HL-60 (cell line): ENCODE results near the gene CXXC1.
"Not testable (repeated sequence)": the region's sequence is repeated elsewhere in the genome, so short reads cannot be mapped to it uniquely, and the experiment has no call there.

Source experiments
- DNase-seq, 2 experiments: peaks; one replicate each; pipeline ENCODE4 v3.0.0-alpha.2; 2010 to 2020; ENCODE audit warnings: low read depth in 1 of 2, low spot score in 1 of 2
- H3K27ac ChIP-seq: fragments of 250-450 bp; sonication (Bioruptor Pico); replicated peaks from 2 replicates; pipeline ENCODE4 v1.5.1; 2020; ENCODE audit warnings: mild to moderate bottlenecking, moderate library complexity
- H3K27me3 ChIP-seq: fragments of 250-450 bp; sonication (Bioruptor Pico); 2 replicates; pipeline ENCODE4 v1.5.1; 2021; ENCODE audit warnings: mild to moderate bottlenecking, moderate library complexity; ENCODE audit not compliant: insufficient read depth, poor library complexity, severe bottlenecking
- H3K4me3 ChIP-seq: replicated peaks from 2 replicates; pipeline ENCODE4 v1.5.1; 2011; ENCODE audit warnings: mild to moderate bottlenecking, control low read depth, low read length; ENCODE audit not compliant: insufficient read depth
- GABPA ChIP-seq: IDR thresholded peaks from 2 replicates; pipeline ENCODE4 v1.6.1; 2012; ENCODE audit warnings: low read depth
- POLR2AphosphoS5 ChIP-seq: IDR thresholded peaks from 2 replicates; pipeline ENCODE4 v1.6.1; 2012; ENCODE audit warnings: low read depth
- SPI1 ChIP-seq: IDR thresholded peaks from 2 replicates; pipeline ENCODE4 v1.6.1; 2012; ENCODE audit warnings: low read depth, mild to moderate bottlenecking, borderline replicate concordance
- TF ChIP-seq, protein P1 (sequence below): IDR thresholded peaks from one replicate; pipeline ENCODE4 v1.5.1; 2011; ENCODE audit warnings: low read length, control low read depth, inconsistent platforms; ENCODE audit not compliant: insufficient read depth
- TF ChIP-seq, protein P2 (sequence below): IDR thresholded peaks from 2 replicates; pipeline ENCODE4 v1.6.1; 2012; ENCODE audit warnings: low read depth; ENCODE audit not compliant: insufficient replicate concordance

The CXXC1 gene

DNA sequence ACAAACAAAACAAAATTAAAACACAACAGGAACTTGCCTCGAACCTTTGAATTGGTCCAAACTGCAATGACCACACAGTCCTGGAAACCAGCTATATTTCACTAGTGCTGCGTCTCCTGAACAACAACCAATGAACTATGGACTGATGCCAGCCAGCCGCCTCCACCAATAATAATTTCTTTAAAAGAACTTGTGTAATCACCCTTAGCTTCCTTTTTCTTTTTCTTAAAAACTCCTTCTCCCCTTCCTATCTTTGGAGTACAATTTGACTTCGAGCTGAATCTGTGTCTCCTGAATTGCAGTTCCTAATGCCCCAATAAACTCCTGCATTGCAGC, 1.6 kb upstream of the CXXC1 start:
- Histone ChIP-seq H3K27ac (peak overlapping the region; percentile 38), H3K4me3 (no peak overlapping the region), H3K27me3 (no peaks in the 10 kb centered on the region)
- TF ChIP-seq, protein P1, sequence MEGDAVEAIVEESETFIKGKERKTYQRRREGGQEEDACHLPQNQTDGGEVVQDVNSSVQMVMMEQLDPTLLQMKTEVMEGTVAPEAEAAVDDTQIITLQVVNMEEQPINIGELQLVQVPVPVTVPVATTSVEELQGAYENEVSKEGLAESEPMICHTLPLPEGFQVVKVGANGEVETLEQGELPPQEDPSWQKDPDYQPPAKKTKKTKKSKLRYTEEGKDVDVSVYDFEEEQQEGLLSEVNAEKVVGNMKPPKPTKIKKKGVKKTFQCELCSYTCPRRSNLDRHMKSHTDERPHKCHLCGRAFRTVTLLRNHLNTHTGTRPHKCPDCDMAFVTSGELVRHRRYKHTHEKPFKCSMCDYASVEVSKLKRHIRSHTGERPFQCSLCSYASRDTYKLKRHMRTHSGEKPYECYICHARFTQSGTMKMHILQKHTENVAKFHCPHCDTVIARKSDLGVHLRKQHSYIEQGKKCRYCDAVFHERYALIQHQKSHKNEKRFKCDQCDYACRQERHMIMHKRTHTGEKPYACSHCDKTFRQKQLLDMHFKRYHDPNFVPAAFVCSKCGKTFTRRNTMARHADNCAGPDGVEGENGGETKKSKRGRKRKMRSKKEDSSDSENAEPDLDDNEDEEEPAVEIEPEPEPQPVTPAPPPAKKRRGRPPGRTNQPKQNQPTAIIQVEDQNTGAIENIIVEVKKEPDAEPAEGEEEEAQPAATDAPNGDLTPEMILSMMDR: no peak
- TF ChIP-seq GABPA (no peak), POLR2AphosphoS5 (no peak), SPI1 (no peak)
- TF ChIP-seq, protein P2, sequence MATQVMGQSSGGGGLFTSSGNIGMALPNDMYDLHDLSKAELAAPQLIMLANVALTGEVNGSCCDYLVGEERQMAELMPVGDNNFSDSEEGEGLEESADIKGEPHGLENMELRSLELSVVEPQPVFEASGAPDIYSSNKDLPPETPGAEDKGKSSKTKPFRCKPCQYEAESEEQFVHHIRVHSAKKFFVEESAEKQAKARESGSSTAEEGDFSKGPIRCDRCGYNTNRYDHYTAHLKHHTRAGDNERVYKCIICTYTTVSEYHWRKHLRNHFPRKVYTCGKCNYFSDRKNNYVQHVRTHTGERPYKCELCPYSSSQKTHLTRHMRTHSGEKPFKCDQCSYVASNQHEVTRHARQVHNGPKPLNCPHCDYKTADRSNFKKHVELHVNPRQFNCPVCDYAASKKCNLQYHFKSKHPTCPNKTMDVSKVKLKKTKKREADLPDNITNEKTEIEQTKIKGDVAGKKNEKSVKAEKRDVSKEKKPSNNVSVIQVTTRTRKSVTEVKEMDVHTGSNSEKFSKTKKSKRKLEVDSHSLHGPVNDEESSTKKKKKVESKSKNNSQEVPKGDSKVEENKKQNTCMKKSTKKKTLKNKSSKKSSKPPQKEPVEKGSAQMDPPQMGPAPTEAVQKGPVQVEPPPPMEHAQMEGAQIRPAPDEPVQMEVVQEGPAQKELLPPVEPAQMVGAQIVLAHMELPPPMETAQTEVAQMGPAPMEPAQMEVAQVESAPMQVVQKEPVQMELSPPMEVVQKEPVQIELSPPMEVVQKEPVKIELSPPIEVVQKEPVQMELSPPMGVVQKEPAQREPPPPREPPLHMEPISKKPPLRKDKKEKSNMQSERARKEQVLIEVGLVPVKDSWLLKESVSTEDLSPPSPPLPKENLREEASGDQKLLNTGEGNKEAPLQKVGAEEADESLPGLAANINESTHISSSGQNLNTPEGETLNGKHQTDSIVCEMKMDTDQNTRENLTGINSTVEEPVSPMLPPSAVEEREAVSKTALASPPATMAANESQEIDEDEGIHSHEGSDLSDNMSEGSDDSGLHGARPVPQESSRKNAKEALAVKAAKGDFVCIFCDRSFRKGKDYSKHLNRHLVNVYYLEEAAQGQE: no peak
- peak in 1 of 2 experiments; percentile 78 for DNase-seq

DNA sequence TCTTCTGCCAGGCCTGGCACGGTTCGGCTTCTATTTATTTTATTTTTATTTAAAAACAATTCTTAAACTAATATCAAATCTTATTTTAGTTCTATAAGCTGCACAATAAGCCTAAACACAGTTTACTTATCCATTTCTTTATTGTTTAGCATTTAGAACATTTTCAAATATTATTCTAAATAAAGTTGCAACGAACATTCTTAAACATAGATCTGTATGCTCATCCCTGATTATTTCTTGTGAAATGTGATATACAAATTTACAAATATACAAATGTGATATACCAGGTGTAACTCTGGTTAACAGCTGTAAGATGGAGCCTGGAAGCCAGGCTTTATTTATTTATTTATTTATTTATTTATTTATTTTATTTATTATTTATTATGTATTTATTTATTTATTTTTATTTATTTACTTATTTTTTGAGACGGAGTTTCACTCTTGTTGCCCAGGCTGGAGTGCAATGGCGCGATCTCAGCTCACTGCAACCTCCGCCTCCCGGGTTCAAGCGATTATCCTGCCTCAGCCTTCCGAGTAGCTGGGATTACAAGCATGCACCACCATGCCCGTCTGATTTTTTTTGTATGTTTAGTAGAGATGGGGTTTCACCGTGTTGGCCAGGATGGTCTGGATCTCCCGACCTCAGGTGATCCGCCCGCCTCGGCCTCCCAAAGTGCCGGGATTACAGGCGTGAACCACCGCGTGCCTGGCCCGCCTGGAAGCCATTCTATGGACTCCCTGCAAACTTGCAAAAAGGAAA, 1.0 kb upstream of the CXXC1 start:
- H3K27me3 ChIP-seq, DNase-seq: not testable (repeated sequence)
- peak overlapping the region; percentile 85 for H3K4me3 ChIP-seq
- peak overlapping the region; percentile 86 for H3K27ac ChIP-seq

DNA sequence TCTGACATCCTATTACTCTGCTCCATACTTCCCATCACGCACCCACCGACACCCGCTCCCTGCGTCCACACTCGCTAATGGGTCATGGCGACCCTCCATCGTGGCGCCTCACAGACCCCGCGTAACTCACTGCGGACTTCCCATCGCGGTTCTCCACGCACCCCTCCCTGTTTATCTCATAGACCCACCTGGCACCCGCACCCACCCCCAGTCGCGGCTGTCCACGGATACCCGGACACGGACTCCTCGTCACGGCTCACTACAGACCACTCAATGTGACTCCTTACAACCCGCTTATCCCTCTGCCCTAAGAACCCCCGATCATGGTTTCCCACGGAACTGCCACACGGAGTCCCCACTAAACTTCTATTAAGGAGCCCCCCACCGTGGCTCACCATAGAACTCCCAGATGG, 458 bp downstream of the CXXC1 start:
- Histone ChIP-seq H3K27ac (peak overlapping the region; percentile 86), H3K27me3 (no peaks in the 10 kb centered on the region), H3K4me3 (peak overlapping the region; percentile 85)
- TF ChIP-seq GABPA (no peak), POLR2AphosphoS5 (no peak)
- TF ChIP-seq, protein P1: no peak
- peak in 1 of 2 experiments; percentile 43 for DNase-seq

DNA sequence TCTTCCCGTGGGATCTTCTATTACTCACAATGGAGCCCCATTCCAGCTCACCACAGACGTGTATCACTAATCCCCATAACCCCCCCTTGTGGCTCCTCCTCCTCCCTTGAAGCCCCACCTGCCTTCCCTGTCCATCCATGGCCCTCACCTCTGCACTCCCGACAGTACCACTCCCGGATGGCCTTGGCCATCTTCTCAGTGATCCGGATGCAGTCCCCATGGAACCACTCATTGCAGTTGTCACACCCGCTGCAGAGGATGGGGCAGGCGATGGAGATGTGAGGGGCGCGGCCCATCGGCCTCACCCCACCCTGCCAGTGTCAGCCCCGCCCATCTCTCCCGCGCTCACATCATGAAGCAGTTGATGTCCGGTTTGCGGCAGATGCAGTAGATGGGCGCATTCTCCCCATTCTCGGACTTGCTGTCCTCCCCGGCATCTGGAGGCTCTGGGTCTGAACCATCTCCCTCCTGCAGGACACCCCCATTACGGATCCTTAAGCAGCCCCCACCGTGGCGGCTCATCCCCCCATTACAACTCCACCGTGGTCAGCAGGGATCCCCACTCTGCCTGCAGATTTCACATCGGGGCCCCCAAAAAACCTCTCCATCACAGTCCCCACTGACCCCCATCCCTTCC, 983 bp downstream of the CXXC1 start:
- DNase-seq: no peak
- peak overlapping the region; percentile 85 for H3K4me3 ChIP-seq
- H3K27me3 ChIP-seq: no peaks in the 10 kb centered on the region
- H3K27ac ChIP-seq: peak overlapping the region; percentile 86
- no peak for TF ChIP-seq SPI1
- TF ChIP-seq POLR2AphosphoS5: no peak
- TF ChIP-seq, protein P1: no peak
